Neural cell (in vitro differentiated cells): ENCODE data around the gene MRGPRD. TPM values are rescaled to one million over a fixed set of nuclear protein-coding genes. Genes with fewer than 3 reads are reported as not detected.

Experiments
- H2AFZ ChIP-seq: fragments of 200-600, 300-800 bp; sonication (generic), shearing (Covaris generic); 2 replicates; pipeline ENCODE4 v1.6.0; 2014; ENCODE audit warnings: low read depth, mild to moderate bottlenecking, antibody characterized with exemption, low read length, moderate library complexity
- H3F3A ChIP-seq: fragments of 200-600 bp; shearing (Covaris generic); 2 replicates; pipeline ENCODE4 v1.6.1; 2016; ENCODE audit warnings: mild to moderate bottlenecking, moderate library complexity, mixed read lengths, antibody characterized with exemption, low read length; ENCODE audit not compliant: insufficient read depth, poor library complexity, severe bottlenecking
- H3K27ac ChIP-seq: fragments of 200-600, 300-800 bp; sonication (generic), shearing (Covaris generic); 2 replicates; pipeline ENCODE4 v1.5.1; 2014; ENCODE audit warnings: mild to moderate bottlenecking, low read length, moderate library complexity
- H3K27me3 ChIP-seq: fragments of 300-800, 200-600 bp; sonication (generic), shearing (Covaris generic); 2 replicates; pipeline ENCODE4 v1.6.0; 2014; ENCODE audit warnings: mild to moderate bottlenecking, low read depth, low read length, moderate library complexity; ENCODE audit not compliant: insufficient read depth
- H3K36me3 ChIP-seq: fragments of 300-800, 200-600 bp; sonication (generic), shearing (Covaris generic); 2 replicates; pipeline ENCODE4 v1.5.1; 2014; ENCODE audit warnings: mild to moderate bottlenecking, antibody characterized with exemption, low read length, moderate library complexity; ENCODE audit not compliant: insufficient read depth
- H3K4me2 ChIP-seq: fragments of 300-800, 200-600 bp; sonication (generic), shearing (Covaris generic); 2 replicates; pipeline ENCODE4 v1.6.0; 2014; ENCODE audit warnings: mild to moderate bottlenecking, low read length
- H3K4me3 ChIP-seq: fragments of 300-800, 200-600 bp; sonication (generic), shearing (Covaris generic); 2 replicates; pipeline ENCODE4 v1.5.1; 2014; ENCODE audit warnings: mild to moderate bottlenecking, low read length, moderate library complexity
- H3K79me2 ChIP-seq: fragments of 200-600 bp; shearing (Covaris generic); replicated peaks from 2 replicates; pipeline ENCODE4 v1.6.0; 2014; ENCODE audit warnings: mild to moderate bottlenecking, low read length, moderate library complexity; ENCODE audit not compliant: insufficient read depth
- H3K9ac ChIP-seq: fragments of 300-800, 200-600 bp; sonication (generic), shearing (Covaris generic); 2 replicates; pipeline ENCODE4 v1.6.1; 2016; ENCODE audit warnings: mild to moderate bottlenecking, low read length, mixed read lengths
- H3K9me2 ChIP-seq: fragments of 200-600 bp; shearing (Covaris generic); 2 replicates; pipeline ENCODE4 v1.6.1; 2016; ENCODE audit warnings: mild to moderate bottlenecking, low read length, mixed read lengths; ENCODE audit not compliant: insufficient read depth
- H3K9me3 ChIP-seq: fragments of 200-600, 300-800 bp; sonication (generic), shearing (Covaris generic); 2 replicates; pipeline ENCODE4 v1.6.1; 2016; ENCODE audit warnings: mild to moderate bottlenecking, mixed run types, low read length, moderate library complexity, mixed read lengths
- H4K20me1 ChIP-seq: fragments of 200-600 bp; shearing (Covaris generic); 2 replicates; pipeline ENCODE4 v1.6.1; 2016; ENCODE audit warnings: mild to moderate bottlenecking, mixed run types; ENCODE audit not compliant: insufficient read depth
- CTCF ChIP-seq: fragments of 450-650 bp; IDR thresholded peaks from 2 replicates; pipeline ENCODE4 v1.5.1; 2014; ENCODE audit warnings: antibody characterized with exemption, mild to moderate bottlenecking, moderate library complexity; ENCODE audit not compliant: poor library complexity, severe bottlenecking
- EP300 ChIP-seq: fragments of 450-650 bp; conservative IDR thresholded peaks from 2 replicates; pipeline ENCODE4 v1.6.1; 2014; ENCODE audit warnings: antibody characterized with exemption, mild to moderate bottlenecking, moderate library complexity; ENCODE audit not compliant: poor library complexity, severe bottlenecking
- MXI1 ChIP-seq: fragments of 450-650 bp; conservative IDR thresholded peaks from 2 replicates; pipeline ENCODE4 v1.6.1; 2014; ENCODE audit warnings: antibody characterized with exemption, mild to moderate bottlenecking; ENCODE audit not compliant: poor library complexity, severe bottlenecking
- POLR2AphosphoS5 ChIP-seq: IDR thresholded peaks from 2 replicates; pipeline ENCODE4 v1.6.1; 2012
- RAD21 ChIP-seq: fragments of 450-650 bp; conservative IDR thresholded peaks from 2 replicates; pipeline ENCODE4 v1.6.1; 2014; ENCODE audit warnings: antibody characterized with exemption, mild to moderate bottlenecking, moderate library complexity
- SMC3 ChIP-seq: fragments of 450-650 bp; conservative IDR thresholded peaks from 2 replicates; pipeline ENCODE4 v1.6.1; 2014; ENCODE audit warnings: antibody characterized with exemption, mild to moderate bottlenecking, moderate library complexity; ENCODE audit not compliant: poor library complexity
- TAF1 ChIP-seq: IDR thresholded peaks from 2 replicates; pipeline ENCODE4 v1.6.1; 2012; ENCODE audit warnings: low read depth
- polyA plus RNA-seq: library from polyadenylated mRNA; depleted of rRNA; stranded (reverse); fragments of >200 nt; gene quantifications from 2 replicates; pipeline ENCODE4 v1.2.3, GENCODE V29; 2014
- TF ChIP-seq, protein P1 (sequence below): IDR thresholded peaks from 2 replicates; pipeline ENCODE4 v1.6.1; 2012; ENCODE audit warnings: borderline replicate concordance

MRGPRD gene
- polyA plus RNA-seq, 1 donor from 2014 or later, result not detected

- Histone ChIP-seq H3K9me3 (no peaks in the 10 kb centered on the region), H3K27ac (no peak overlapping the region), H3K9ac (no peak overlapping the region), H3K4me2 (no peak overlapping the region), H3K27me3 (no peaks in the 10 kb centered on the region), H3K79me2 (no peaks in the 10 kb centered on the region), H4K20me1 (no peaks in the 10 kb centered on the region), H3F3A (no peaks in the 10 kb centered on the region), H3K9me2 (no peaks in the 10 kb centered on the region), H3K4me3 (no peak overlapping the region), H2AFZ (no peak overlapping the region), H3K36me3 (no peaks in the 10 kb centered on the region)
- no peak for TF ChIP-seq CTCF
- TF ChIP-seq TAF1, result no peak
- no peak for TF ChIP-seq POLR2AphosphoS5
- TF ChIP-seq, protein P1, sequence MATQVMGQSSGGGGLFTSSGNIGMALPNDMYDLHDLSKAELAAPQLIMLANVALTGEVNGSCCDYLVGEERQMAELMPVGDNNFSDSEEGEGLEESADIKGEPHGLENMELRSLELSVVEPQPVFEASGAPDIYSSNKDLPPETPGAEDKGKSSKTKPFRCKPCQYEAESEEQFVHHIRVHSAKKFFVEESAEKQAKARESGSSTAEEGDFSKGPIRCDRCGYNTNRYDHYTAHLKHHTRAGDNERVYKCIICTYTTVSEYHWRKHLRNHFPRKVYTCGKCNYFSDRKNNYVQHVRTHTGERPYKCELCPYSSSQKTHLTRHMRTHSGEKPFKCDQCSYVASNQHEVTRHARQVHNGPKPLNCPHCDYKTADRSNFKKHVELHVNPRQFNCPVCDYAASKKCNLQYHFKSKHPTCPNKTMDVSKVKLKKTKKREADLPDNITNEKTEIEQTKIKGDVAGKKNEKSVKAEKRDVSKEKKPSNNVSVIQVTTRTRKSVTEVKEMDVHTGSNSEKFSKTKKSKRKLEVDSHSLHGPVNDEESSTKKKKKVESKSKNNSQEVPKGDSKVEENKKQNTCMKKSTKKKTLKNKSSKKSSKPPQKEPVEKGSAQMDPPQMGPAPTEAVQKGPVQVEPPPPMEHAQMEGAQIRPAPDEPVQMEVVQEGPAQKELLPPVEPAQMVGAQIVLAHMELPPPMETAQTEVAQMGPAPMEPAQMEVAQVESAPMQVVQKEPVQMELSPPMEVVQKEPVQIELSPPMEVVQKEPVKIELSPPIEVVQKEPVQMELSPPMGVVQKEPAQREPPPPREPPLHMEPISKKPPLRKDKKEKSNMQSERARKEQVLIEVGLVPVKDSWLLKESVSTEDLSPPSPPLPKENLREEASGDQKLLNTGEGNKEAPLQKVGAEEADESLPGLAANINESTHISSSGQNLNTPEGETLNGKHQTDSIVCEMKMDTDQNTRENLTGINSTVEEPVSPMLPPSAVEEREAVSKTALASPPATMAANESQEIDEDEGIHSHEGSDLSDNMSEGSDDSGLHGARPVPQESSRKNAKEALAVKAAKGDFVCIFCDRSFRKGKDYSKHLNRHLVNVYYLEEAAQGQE, result no peak
- TF ChIP-seq SMC3, result no peak
- no peak for TF ChIP-seq EP300
- TF ChIP-seq RAD21, result no peak
- TF ChIP-seq MXI1, result no peak
Observed at GRCh38 chr11:69008737-69009440, 28.1 kb upstream of the MRGPRD start.

- no peak overlapping the region for H3K27ac ChIP-seq
- H3K9me2 ChIP-seq, result no peaks in the 10 kb centered on the region
- H3K79me2 ChIP-seq, result no peaks in the 10 kb centered on the region
- H2AFZ ChIP-seq, result no peak overlapping the region
- no peaks in the 10 kb centered on the region for H3K36me3 ChIP-seq
- no peaks in the 10 kb centered on the region for H3K27me3 ChIP-seq
- H3F3A ChIP-seq, result no peaks in the 10 kb centered on the region
- H3K4me3 ChIP-seq, result no peak overlapping the region
- H3K4me2 ChIP-seq, result no peak overlapping the region
- H3K9ac ChIP-seq, result no peak overlapping the region
- H3K9me3 ChIP-seq, result no peaks in the 10 kb centered on the region
- H4K20me1 ChIP-seq, result no peaks in the 10 kb centered on the region
- no peak for TF ChIP-seq CTCF
- no peak for TF ChIP-seq RAD21
Observed at GRCh38 chr11:69007975-69008381, 27.2 kb upstream of the MRGPRD start.
